GM12865 (cell line): ENCODE data around the gene PGLYRP1.

Source experiments
- DNase-seq: peaks from one replicate; pipeline ENCODE4 v3.0.0; 2010; ENCODE audit warnings: low read depth
- H3K4me3 ChIP-seq: 2 replicates; pipeline ENCODE4 v1.5.1; 2011; ENCODE audit warnings: mild to moderate bottlenecking, low read depth, low read length, control low read depth
- CTCF ChIP-seq: IDR thresholded peaks from 2 replicates; pipeline ENCODE4 v1.5.1; 2011; ENCODE audit warnings: low read length, control low read depth, low read depth, inconsistent platforms; ENCODE audit not compliant: insufficient read depth; ENCODE audit errors: missing control alignments

Gene PGLYRP1

GRCh38 chr19:45976178-45976577 lies 46.7 kb downstream of the PGLYRP1 start:
- DNase-seq = peak; percentile 20
- no peak for TF ChIP-seq CTCF
- no peak overlapping the region for H3K4me3 ChIP-seq

- no peak for DNase-seq
- no peak overlapping the region for H3K4me3 ChIP-seq
- no peak for TF ChIP-seq CTCF
Measured at GRCh38 chr19:45975306-45976070, 47.4 kb downstream of the PGLYRP1 start.

DNA sequence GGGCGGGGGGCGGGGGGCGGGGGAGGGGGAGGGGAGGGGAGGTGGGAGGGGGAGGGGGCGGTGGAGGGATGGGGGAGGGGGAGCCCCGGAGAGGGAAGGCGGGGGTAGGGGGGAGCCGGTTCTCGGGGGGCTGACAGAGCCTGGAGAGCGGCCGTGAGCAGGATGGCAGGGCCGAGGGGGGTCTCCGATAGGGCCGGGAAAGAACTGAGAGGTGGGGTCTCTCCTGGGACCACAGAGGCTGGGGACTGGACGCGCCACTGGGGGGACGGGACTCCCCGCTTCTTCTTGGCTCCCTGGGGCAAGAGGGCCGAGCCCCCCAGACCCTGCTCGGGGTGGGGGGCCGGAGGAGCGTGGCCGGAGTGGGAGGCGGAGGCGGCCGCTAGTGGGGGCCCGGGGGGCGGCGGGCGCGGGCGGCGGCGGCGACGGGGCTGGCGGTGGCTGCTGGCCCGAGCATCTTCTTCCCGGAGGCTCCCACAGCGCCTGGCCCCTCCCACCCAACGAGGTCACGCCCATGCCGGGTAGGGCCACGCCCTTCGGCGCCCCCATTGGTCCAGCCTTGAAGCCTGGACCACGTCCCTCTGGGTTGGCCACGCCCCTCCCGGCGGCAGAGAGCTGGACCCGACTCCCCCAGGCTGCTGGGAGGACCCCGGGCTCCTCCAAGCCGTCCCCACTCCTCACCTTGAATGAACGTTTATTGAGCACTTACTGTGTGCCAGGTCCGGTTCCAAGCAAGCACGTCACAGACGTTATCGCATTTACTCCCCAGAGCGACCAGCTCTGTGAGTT lies 49.1 kb downstream of the PGLYRP1 start, which contains the start of gene NOVA2:
TSS of gene NOVA2 (minus strand) at position 313 of the 786 bp plus-strand sequence. CDS start 514 bp downstream, outside the sequence.
- no peak within 1 kb of the TSS for H3K4me3 ChIP-seq
- no peak for TF ChIP-seq CTCF
- DNase-seq = peak; percentile 64

- no peak for DNase-seq
- H3K4me3 ChIP-seq = no peak overlapping the region
- TF ChIP-seq CTCF = no peak
Measured at GRCh38 chr19:45972947-45973540, 49.8 kb downstream of the PGLYRP1 start.

GRCh38 chr19:45972081-45972946 lies 50.5 kb downstream of the PGLYRP1 start:
- H3K4me3 ChIP-seq = no peak overlapping the region
- TF ChIP-seq CTCF = no peak
- no peak for DNase-seq

DNA sequence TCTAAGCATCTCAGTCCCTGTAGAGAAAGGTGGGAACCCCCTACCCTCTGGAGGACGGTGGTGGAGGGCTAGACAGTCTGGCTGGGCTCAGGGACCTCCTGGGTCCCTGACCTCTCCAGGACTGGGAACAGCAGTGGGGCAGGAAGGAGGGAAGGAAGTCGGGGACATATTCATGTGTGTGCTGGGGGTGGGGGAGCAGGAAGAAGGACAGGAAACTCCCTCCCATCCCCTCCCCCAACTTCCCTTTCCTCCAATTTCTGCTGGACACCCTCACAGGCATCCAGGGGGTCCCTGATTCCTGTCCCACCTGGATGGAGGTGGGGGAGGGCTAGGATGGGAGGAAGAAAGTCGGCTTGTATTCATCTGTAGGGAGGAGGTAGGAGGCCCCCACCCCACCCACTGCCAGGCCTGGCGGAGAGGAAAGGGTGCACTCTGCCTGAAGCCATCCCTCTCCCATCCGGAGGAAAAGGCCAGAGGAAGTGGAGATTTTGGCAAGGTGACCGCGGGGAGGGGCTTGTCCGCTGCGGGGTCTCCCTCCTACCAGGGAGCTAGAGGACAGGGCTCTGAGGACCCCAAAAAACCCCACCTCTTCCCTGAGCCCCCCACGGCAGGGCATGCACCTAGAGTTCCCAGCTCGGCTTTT lies 51.5 kb downstream of the PGLYRP1 start:
- DNase-seq = no peak
- no peak for TF ChIP-seq CTCF
- H3K4me3 ChIP-seq = no peak overlapping the region
